Spleen (tissue), 7 donors: ENCODE results near the gene CPOX.

Experiments used
- POLR2AphosphoS5 ChIP-seq, 3 donors: sonication (generic); formaldehyde crosslinking; IDR thresholded peaks; one replicate each; pipeline ENCODE4 v1.5.1; 2017; ENCODE audit warnings: antibody characterized with exemption in 3 of 3
- TF ChIP-seq, protein P1 (sequence below), 11 experiments: fragments of 200-600 bp in 7 of 11; fragments of 450-650 bp in 4 of 11; sonication (generic) in 4 of 11; IDR thresholded peaks in 8 of 11; conservative IDR thresholded peaks in 3 of 11; 1 replicate in 7 of 11; 2 replicates in 4 of 11; pipeline versions ENCODE4 v1.4.0 to v1.8.0; 2016 to 2021; ENCODE audit warnings: antibody characterized with exemption in 11 of 11, inconsistent platforms in 4 of 11, mild to moderate bottlenecking in 1 of 11
- donor health status: DM: no; HTN: no; CAD: no; lungs with moderate emphysema.
- donor health status: DM: no; HTN: no; CAD: no.
- donor health status: DM: no; HTN: no; CAD: no.

DNA sequence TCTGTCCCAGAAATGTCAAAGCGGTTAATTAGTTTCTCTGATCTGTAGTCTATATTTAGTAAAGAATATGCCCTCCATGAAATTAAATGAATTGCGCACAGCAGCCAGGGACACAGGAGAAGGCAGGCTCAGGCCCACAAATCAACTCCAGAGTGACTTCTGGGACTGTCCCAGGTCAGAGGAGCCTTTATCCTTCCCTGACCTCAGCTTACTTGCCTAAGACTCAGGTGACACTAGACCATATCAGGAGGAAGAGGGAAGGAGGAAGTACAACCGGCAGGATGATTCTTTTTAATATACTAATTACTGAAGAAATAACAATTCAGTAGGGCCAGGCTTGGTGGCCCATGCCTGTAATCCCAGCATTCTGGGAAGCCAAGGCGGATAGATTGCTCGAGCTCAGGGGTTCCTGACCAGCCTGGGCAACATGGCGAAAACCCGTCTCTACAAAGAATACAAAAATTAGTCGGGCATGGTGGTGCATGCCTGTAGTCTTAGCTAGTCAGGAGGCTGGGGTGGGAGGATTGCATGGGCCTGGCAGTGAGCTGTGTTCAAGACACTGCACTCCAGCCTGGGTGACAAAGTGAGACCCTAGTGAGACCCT lies 63.5 kb downstream of the CPOX start:
- TF ChIP-seq, protein P1, sequence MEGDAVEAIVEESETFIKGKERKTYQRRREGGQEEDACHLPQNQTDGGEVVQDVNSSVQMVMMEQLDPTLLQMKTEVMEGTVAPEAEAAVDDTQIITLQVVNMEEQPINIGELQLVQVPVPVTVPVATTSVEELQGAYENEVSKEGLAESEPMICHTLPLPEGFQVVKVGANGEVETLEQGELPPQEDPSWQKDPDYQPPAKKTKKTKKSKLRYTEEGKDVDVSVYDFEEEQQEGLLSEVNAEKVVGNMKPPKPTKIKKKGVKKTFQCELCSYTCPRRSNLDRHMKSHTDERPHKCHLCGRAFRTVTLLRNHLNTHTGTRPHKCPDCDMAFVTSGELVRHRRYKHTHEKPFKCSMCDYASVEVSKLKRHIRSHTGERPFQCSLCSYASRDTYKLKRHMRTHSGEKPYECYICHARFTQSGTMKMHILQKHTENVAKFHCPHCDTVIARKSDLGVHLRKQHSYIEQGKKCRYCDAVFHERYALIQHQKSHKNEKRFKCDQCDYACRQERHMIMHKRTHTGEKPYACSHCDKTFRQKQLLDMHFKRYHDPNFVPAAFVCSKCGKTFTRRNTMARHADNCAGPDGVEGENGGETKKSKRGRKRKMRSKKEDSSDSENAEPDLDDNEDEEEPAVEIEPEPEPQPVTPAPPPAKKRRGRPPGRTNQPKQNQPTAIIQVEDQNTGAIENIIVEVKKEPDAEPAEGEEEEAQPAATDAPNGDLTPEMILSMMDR (IDR thresholded peaks at IDR 0.05 in 8 of 11, conservative IDR thresholded peaks at IDR 0.05 in 3 of 11), result no peak
- TF ChIP-seq POLR2AphosphoS5 (IDR thresholded peaks at IDR 0.05), result no peak
